Epithelial cell of proximal tubule (primary cell): ENCODE results near the gene RHOB. TPM values are rescaled to one million over a fixed set of nuclear protein-coding genes. Genes with fewer than 3 reads are reported as not detected.

Source experiments
- DNase-seq: peaks from one replicate; pipeline ENCODE4 v3.0.0-alpha.2; 2011; ENCODE audit warnings: low read depth
- H3K4me3 ChIP-seq: 2 replicates; pipeline ENCODE4 v1.5.1; 2011; ENCODE audit warnings: low read depth, mild to moderate bottlenecking, low read length
- CTCF ChIP-seq: conservative IDR thresholded peaks from 2 replicates; pipeline ENCODE4 v1.5.1; 2012; ENCODE audit warnings: low read depth, mild to moderate bottlenecking, low read length
- total RNA-seq: library from RNA; depleted of rRNA; stranded (reverse); fragments of >200 nt; gene quantifications from 2 replicates; pipeline ENCODE4 v1.2.3, GENCODE V29; 2015

RHOB gene
- total RNA-seq, 1 donor from 2014 or later, result 160 TPM

- H3K4me3 ChIP-seq, result no peak overlapping the region
- no peak for TF ChIP-seq CTCF
Observed at GRCh38 chr2:20476950-20477349, 30.1 kb downstream of the RHOB start.

GRCh38 chr2:20478961-20479360 is 32.1 kb downstream of the RHOB start:
- no peak for DNase-seq
- H3K4me3 ChIP-seq, result no peak overlapping the region
- TF ChIP-seq CTCF, result no peak

More at GRCh38 chr2:20476950-20477349, 30.1 kb downstream of the RHOB start:
- no peak for DNase-seq

- DNase-seq, result no peak
- TF ChIP-seq CTCF, result no peak
Observed at GRCh38 chr2:20479835-20480234, 33.0 kb downstream of the RHOB start.

GRCh38 chr2:20480913-20481312 is 34.0 kb downstream of the RHOB start:
- H3K4me3 ChIP-seq, result no peak overlapping the region
- TF ChIP-seq CTCF, result no peak
- DNase-seq, result no peak

More at GRCh38 chr2:20479835-20480234, 33.0 kb downstream of the RHOB start:
- H3K4me3 ChIP-seq, result no peak overlapping the region

- no peak overlapping the region for H3K4me3 ChIP-seq
- TF ChIP-seq CTCF, result no peak
- no peak for DNase-seq
Observed at GRCh38 chr2:20481798-20482405, 35.0 kb downstream of the RHOB start.

- H3K4me3 ChIP-seq, result no peak overlapping the region
- DNase-seq, result no peak
- no peak for TF ChIP-seq CTCF
Observed at GRCh38 chr2:20482725-20483124, 35.9 kb downstream of the RHOB start.

- no peak overlapping the region for H3K4me3 ChIP-seq
- no peak for TF ChIP-seq CTCF
- no peak for DNase-seq
Observed at GRCh38 chr2:20483194-20483895, 36.5 kb downstream of the RHOB start.
